NCI-H345 treated with DMSO at 0.1 percent for 48 hours (cell line): ENCODE results near the gene VPS16.

Source experiments
- DNase-seq: peaks from one replicate; lab custom pipeline; 2025; ENCODE audit not compliant: unreplicated experiment; lab: John Stamatoyannopoulos, UW

VPS16 gene

DNA sequence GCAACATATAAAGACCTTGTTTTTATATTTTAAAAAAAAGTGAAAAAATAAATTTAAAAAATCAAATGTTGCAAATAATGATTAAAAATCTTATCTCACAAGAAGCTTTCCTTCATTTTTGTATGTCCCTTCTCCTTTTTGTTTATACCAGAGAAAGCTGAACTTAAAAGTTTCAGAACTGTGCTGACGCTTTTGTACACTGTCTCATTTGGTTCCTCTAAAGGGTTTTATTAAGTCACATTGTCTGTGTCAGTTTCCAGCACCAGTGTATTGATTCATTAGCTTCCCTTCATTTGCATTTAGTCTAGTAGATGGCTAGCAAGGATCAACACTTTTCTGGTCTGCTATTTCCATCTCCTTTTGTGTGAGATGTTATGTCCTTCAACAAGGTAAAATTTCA is 6.8 kb upstream of the VPS16 start:
- DNase-seq, result no peak

DNA sequence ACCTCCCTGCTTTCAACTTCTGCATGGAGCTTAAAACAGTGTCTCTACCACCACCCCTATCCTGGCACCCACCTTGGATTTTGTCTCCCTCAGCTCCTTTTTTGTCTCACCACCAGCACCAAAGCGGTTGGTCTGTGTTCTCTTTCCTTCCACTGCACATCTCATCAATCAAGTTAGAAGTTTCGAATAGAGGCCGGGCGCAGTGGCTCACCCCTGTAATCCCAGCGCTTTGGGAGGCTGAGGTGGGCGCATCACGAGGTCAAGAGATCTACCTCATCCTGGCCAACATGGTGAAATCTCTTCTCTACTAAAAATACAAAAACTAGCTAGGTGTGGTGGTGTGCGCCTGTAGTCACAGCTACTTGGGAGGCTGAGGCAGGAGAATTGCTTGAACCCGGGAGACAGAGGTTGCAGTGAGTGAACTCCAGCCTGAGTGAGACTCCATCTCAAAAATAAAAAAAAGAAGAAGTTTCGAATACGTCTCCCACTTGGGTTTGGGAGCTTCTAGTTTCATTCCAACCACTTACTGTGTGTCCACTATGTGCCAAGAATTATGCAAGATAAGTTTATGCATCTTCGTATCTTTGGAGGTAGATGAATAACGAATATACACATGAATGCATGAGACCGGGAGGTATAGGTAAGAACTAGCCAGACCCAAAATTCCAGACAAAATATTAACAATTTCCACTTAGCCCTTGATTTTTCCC is 6.0 kb upstream of the VPS16 start:
- no peak for DNase-seq

DNA sequence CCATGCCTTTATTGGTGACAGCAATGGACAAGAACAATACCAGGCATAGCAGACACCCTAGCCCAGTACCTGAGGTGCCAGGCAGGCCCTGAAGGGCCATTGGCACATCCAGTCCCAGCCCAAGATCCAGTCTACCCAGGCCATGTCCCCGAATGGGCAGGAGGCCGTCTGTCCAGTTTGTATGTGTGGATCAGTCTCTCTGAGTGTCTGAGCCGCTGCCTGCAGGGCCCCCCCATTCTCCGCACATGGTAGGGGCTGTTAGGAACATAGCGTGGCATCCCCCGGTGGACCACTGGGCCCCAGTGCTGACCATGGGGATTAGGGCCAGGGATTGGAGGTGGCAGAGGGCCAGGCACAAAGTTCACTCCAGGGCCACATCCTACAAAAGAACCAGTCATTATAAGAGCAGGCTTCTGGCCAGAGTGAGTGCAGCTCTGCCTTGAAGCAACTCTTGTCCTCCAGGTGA is 5.2 kb upstream of the VPS16 start:
- no peak for DNase-seq

DNA sequence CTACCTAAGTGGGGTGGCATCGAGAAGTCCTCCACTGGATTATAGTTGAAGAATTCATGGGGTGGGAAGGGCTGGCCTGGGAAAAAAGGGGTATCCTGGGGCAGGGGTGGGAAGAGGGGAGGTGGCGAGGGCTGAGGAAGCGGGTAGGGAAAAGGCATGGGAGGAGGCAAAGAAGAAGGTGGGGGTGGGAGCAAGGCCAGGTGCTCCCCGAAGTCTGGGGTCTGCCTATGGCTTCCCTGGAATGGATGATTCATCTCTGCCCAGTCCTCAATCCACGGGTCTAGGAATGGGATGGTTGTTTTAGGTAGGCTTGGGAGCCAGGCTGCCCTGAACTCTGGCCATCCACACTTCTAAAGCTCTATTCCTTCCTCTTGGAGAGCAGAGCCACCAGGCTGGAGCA is 4.5 kb upstream of the VPS16 start:
- DNase-seq, result no peak

DNA sequence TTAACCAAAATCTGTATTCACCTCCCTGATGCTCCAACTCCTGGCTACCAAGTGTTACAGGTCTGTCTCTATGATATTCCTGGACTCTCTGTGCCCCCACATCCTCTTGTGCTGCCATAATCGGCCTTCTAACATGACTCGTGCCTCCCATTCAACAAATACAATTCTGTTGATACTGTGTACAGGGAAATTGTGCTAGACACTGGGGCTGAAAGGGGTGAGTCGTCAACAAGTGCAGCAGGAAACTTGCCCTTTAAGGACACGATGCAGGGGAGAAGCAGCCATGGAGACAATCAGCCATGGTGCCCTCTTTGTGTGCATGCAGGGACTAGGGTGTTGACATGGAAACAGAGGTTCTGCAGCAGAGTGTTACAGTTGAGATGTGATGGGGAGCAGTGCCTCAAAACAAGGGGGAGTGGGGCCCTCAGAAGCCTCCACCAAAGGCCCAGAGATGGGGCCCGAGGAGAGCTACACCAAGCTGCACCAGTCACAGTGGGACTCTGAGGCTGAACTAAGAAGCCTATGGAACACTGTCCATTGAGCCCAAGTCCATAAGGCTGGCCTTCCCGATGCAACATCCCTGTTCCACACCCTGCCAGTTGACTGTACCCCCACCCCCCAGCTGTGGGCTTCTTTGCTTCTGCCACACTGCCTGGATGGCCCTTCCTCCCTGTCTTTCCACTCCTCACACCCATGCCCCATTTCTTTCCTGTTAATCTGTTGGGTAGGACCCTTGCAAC is 3.2 kb upstream of the VPS16 start:
- DNase-seq, result no peak

DNA sequence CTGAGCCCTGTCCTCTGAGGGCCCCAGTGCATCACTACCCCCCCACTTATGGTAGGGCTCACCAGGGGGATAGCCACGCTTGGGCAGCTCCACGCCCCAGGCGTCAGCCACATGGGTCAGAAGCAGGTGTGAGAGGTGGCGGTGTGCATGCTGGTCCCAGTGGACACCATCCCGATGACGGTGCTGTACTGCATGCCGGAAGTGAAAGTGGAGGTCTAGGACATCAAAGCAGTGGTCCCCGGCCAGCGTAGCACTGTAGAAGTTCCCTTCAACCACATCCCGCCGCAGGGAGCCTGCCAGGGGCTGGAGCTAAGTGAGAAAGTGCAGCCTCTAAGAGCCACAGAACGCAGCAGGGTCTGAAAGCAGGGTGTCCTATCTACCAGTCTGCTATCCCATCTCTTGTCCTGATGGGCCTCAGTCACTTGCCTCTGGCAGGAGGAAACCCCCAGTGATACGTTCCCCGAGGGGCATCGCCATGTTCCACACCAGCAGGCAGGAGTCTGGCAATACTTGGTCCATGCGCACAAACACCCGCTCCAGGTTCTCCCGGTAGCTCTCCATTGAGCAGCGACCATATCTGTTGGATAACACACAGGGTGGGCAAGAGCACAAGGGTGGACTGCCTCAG is 2.3 kb upstream of the VPS16 start:
- DNase-seq, result no peak

DNA sequence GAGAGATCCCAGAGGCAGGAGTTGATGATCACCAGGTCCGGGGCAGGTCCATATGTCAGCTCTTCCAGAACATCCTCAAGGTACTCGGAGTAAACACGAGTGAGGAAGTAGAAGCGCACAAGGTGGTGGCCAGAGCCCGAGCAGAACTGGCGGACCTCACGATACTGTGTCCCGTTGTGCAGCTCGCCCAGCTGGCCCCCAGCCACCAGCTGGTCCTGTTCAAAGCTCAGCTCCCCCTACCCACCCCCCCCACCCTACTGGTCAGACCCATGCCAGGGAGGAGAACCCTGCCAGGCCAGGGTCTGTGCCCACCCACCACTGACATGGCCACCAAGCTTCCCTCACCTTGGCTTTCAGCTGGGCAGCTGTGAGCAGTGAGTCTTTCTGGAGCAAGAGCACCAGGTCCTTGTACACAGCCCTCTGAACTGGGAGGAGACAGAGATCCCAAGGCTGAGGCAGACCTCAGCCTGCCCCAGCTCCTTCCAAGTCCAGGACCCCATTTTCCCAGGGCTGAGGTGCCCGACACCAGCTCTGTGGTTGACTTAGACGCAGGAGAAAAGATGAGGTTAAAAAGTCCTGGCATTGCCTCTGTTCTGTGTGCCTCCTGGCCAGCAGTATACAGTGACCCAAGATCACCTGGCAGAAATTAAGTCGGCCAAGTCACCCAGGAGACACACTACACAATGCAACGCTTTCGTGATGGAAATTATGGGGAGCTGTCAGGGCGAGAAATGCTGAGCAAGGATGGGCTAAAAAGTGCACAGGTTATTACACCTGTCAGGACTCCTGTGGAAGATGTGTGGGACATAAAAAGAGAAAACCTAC is 1.5 kb upstream of the VPS16 start:
- no peak for DNase-seq

DNA sequence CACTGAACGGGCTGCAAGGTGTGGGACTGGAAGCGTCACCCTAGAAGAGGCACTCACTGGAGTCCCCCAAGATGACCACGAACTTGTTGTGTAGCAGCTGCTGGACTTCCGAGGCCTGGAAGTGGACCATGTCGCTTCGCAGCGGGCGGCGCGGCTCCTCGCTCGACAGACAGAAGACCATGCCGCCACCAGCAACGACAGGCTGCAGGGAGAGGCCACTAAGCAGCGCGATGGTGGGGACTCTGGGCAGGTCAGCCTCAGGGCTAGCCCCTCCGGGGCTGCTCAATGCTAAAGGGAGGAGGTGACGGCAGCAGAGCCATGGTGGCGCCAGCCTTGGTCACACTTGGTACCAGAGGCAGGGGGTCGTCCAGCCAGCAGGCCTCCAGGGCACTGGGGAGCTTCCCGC is 810 bp upstream of the VPS16 start:
- no peak for DNase-seq

DNA sequence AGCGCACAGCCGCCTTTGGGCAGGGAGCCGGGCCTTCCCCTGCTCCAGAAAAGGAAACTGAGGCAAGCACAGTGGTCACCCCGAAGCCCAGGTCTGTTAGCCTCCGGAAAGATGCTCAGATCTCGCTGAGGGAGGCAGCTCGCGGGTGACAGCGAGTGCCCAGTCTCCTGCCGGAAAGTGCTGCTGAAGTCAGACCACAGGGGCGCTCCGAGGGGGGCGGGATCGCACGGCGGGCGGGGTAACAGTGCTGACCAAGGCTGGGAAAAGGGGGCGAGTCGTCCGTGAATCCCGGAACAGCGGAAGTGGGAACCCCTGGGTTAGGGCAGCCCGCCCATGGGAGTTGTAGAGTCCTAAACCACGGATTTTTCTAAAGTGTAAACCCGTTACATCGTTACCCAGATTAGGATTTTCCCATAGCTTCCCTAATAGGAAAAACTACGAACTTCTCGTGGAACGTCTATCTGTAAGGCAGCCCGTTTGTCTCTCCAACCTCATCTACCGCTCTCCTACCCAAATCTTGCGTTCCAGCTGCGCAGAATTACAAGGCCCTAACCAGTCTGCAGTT is 504 bp downstream of the VPS16 start:
- no peak for DNase-seq

DNA sequence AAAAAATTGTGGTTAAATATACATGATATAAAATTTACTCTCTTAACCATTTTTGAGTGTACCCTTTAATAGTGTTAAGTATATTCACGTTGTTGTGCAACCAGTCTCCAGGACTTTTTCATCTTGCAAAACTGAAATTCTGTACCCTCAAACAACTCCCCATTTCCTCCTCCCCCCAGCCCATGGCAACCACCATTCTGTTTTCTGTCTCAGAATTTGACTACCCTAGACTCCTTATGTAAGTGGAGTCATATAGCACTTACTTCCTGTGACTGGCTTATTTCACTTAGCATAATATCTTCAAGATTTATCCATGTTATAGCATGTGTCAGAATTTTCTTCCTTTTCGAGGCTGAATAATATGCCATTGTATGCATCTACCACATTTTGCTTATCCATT is 5.1 kb downstream of the VPS16 start:
- no peak for DNase-seq

DNA sequence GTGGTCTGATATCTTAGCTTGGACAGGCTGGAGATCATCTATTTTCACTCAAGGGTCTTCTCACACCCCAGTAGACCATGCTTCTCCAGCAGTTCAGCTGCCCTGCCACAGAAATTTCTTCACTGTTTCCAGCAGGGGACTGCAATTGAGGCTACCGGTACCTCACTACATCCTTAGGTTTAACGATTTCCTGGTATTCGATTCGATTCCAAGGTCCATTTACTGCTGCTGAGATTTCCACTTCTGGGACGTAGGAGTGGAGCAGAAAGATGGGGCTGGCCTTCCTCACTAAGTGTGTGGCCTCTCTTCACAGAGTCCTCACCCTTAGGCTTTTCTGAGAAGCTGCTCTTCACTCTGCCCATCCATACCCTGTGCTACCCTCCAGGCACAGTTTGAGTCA is 6.2 kb downstream of the VPS16 start:
- DNase-seq, result no peak

DNA sequence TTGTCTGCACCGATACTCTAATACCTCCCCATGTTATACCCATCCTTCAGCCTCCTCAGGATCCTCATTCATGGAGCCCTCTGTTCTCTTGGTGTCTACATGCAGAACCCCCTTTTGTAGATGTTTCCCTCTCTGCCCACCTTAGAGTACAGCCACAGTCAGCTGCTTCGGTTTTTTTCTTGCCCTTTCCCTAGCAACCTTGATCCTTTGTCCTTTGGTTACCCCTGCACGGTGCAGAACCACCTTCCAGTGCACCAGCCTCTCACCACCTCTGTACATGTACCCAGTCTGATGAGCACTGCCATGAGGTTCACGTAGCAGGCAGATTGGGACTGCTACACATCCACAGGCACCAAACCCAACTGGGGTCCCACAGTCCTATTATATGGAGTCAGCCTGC is 7.3 kb downstream of the VPS16 start:
- no peak for DNase-seq

DNA sequence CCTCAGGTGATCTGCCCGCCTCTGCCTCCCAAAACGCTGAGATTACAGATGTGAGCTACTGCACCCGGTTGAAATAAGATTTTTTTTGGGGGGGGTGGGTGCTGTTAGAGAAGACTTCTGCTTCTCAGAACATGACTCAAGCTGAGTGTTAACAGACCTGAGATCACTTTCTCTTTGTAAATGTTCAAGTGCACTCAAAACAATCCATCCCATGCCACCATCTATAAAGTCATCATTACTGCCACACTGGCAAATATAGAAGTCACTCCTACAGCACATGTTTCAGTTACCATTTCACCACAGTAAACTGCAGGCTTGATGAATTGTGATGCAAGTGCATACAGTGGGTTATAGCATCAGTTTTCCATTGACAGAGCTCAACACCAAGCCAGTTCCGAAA is 9.0 kb downstream of the VPS16 start:
- DNase-seq, result no peak

DNA sequence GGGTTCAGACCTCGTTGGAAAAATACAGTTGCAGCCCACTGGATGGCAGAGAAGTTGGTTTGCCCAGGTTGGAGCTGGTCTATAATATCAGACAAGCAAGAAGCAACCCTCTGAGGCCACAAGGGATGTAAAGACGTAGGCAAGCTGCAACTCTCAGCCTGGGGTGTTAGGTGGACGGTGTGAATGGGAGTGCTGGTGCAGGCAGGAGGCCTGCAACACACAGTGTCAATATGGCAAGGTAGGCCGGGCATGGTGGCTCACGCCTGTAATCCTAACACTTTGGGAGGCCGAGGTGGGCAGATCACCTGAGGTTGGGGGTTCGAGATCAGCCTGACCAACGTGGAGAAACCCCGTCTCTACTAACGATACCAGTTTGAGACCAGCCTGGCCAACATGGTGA is 10.5 kb downstream of the VPS16 start:
- DNase-seq, result no peak

DNA sequence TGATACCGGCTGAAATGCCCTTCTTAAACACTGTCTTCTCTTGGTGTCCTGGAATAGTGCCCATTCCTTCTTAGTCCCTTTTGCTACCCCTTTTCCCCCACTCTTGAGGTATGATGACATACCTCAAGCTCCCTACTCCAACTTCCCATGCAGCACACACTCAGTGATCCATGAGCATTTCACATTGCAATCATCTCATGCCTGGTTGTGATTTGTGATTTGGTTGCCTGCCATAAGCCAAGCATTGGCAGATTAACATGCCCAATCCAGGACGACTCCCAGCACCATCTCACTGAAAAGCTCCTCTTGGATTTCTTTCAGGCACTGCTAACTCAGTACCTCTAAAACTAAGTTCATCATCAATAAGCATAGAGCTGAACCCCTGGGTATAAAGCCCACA is 18.0 kb downstream of the VPS16 start:
- DNase-seq, result no peak

DNA sequence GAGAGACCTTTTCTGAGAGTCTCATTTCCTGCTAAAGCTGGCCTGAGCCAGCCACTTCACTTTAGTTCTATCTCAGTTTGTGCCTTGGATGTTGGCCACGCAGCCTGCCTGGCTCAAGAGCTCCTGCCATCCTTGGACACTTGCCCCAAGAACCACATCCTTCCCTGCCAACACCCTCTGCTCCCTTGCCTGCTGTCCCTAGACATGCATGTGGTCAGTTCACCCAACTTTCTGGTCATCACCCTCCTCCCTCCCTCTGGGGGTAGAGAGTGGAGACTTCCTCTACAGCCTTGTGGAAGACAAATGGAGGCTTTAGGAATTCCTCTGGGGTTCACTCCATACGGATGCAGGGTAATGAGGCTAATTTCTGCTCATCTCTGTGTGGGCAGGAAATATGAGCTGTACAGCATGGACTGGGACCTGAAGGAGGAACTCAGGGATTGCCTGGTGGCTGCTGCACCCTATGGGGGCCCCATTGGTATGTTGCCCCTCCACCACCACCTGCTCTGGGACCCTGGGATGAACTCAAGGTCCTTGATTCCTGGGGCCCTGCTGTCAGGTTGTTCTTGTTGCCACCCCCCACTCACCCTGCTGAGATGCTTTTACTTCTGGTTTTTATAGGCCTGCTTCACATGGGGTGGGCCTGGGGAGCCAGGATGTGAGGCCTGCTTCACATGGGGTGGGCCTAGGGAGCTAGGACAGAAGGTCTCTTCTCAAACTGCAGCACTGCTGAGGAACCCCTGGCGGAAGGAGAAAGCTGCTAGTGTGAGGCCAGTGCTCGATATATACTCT is 19.0 kb downstream of the VPS16 start:
- no peak for DNase-seq

DNA sequence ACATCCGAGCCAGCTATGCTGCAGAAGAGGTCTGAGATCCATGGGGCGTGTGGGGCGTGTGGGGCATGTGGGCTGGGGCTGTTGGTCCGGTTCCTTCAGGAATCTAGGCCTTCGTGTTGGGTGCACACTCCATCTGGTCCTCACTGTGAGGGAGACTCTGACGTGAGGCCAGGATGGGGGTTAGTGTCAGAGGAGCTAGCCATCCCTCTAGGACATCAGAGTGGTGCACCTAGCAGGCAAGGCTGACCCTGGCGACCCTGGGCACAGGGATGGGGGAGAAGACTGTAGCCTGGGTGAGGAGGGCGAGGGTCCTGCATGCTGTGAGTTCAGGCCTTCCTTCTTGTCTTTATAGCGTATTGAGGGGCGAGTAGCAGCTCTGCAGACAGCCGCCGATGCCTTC is 24.1 kb downstream of the VPS16 start:
- DNase-seq, result no peak

DNA sequence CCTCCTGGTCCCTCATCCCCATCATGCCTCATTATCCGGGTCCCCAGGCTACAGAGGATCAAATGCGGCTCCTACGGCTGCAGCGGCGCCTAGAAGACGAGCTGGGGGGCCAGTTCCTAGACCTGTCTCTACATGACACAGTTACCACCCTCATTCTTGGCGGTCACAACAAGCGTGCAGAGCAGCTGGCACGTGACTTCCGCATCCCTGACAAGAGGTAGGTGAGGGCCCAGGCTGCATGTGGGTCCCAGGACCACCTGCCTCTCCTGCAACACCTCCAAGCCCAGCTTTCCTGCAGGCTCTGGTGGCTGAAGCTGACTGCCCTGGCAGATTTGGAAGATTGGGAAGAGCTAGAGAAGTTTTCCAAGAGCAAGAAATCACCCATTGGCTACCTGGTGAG is 24.6 kb downstream of the VPS16 start:
- DNase-seq, result no peak

DNA sequence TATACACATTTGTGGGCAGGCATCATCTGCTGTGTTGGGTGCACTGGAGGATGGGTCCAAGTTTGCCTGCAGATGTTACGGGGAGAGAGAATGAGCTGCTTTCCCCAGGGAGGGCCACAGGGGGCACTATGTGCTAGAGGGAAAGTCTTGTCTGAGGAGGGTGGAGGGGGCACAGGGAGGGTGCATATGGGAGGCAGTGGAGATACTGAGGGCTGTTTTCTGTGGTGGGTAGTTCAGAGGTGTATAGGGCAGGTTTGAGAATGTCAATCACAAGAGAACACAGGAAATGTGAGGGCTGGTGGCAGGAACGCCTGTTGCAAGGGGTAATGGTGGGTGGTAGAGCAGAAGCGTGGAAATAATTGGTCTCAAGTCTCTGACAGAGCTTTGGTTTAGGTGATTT is 25.1 kb downstream of the VPS16 start:
- DNase-seq, result no peak

DNA sequence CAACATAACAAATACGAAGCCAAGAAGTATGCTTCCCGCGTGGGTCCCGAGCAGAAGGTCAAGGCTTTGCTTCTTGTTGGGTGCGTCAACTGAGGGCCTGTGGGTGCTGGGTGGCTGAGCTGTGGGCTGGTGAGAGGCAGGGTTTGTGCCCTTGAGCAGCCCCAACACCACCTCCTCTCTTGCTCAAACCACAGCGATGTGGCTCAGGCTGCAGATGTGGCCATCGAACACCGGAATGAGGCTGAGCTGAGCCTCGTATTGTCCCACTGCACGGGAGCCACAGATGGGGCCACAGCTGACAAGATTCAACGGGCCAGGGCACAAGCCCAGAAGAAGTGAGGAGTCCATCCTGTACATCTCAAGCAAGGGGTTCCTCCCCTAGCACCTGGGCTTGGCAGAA is 25.7 kb downstream of the VPS16 start:
- no peak for DNase-seq
